NB4 (cell line): Measurements from ENCODE around the gene SDR42E1.

ENCODE experiments used
- DNase-seq: peaks from one replicate; pipeline ENCODE4 v3.0.0; 2010; ENCODE audit warnings: low read depth
- H3K4me3 ChIP-seq: one replicate; pipeline ENCODE4 v1.5.1; 2011; ENCODE audit warnings: mild to moderate bottlenecking, low read depth, low read length, moderate library complexity
- MYC ChIP-seq: IDR thresholded peaks from 2 replicates; pipeline ENCODE4 v1.6.1; 2011; ENCODE audit warnings: low read depth, low read length
- POLR2A ChIP-seq: IDR thresholded peaks from 2 replicates; pipeline ENCODE4 v1.6.1; 2011; ENCODE audit warnings: mild to moderate bottlenecking; ENCODE audit not compliant: insufficient read length; ENCODE audit errors: extremely low read depth
- TF ChIP-seq, protein P1 (sequence below): IDR thresholded peaks from one replicate; pipeline ENCODE4 v1.5.1; 2012; ENCODE audit warnings: low read depth, low read length
- TF ChIP-seq, protein P2 (sequence below): IDR thresholded peaks from 2 replicates; pipeline ENCODE4 v1.6.1; 2011; ENCODE audit warnings: low read depth, low read length

Gene SDR42E1

DNA sequence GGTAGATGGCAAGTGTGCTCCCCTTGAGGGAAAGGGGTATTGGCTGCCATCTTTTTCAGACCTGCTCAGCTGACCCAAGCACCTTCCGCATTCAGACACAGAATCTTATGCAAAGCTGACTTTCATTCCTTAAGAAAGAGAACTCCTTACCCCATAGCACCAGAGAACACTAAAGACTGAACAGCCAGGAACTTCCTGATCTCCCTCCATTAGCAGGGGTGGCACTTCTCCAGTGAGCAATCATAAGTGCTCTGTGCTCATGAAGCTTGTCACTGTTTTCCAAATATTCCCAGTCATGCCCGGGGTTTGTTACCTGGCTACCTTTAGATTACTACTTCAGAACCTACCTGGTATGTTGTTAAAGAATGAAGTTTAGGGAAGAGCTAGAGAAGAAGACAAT is 35.7 kb upstream of the SDR42E1 start:
- TF ChIP-seq MYC = no peak
- TF ChIP-seq, protein P1, sequence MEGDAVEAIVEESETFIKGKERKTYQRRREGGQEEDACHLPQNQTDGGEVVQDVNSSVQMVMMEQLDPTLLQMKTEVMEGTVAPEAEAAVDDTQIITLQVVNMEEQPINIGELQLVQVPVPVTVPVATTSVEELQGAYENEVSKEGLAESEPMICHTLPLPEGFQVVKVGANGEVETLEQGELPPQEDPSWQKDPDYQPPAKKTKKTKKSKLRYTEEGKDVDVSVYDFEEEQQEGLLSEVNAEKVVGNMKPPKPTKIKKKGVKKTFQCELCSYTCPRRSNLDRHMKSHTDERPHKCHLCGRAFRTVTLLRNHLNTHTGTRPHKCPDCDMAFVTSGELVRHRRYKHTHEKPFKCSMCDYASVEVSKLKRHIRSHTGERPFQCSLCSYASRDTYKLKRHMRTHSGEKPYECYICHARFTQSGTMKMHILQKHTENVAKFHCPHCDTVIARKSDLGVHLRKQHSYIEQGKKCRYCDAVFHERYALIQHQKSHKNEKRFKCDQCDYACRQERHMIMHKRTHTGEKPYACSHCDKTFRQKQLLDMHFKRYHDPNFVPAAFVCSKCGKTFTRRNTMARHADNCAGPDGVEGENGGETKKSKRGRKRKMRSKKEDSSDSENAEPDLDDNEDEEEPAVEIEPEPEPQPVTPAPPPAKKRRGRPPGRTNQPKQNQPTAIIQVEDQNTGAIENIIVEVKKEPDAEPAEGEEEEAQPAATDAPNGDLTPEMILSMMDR = no peak
- H3K4me3 ChIP-seq = no peak overlapping the region
- DNase-seq = no peak

DNA sequence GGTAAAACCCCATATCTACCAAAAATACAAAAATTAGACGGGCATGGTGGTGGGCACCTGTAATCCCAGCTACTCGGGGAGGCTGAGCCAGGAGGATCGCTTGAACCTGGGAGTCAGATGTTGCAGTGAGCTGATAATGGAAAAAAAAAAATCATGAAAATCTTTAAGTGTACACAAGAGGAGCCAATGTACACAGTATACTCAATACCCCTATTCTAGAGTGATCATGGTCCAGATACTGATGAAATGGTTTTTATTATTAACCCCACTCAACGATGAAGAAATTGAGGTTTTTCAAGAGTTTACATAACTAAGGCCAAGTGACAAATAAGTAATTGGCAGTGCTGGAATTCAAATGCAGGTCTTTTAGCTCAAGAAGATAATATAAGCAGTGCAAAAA is 35.3 kb upstream of the SDR42E1 start:
- TF ChIP-seq, protein P2, sequence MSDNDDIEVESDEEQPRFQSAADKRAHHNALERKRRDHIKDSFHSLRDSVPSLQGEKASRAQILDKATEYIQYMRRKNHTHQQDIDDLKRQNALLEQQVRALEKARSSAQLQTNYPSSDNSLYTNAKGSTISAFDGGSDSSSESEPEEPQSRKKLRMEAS = no peak
- TF ChIP-seq POLR2A = no peak
- TF ChIP-seq, protein P1 = no peak
- TF ChIP-seq MYC = no peak
- no peak for DNase-seq

DNA sequence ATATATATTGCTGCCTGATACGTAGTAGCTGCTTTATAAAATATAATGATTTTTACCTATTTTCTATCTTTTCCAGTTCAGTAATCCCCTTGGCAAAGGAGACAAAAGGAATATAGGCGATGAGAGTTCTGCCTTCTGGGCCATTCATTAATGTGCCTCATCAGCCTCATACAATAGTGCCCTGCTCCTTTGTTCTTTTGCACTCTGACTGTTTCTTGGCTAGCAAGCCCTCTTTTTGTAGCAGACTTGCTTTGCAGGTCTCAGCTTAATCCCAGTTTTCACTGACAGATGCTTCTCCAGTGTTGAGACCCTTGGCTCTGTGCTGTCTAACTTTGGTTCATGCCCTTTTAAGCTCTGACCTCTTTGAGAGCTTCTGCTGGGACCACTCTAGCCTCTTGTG is 34.2 kb upstream of the SDR42E1 start:
- no peak for TF ChIP-seq MYC
- no peak for TF ChIP-seq POLR2A
- TF ChIP-seq, protein P2 = no peak
- TF ChIP-seq, protein P1 = no peak
- H3K4me3 ChIP-seq = no peak overlapping the region
- DNase-seq = no peak

More for the DNA sequence above, 35.3 kb upstream of the SDR42E1 start:
- H3K4me3 ChIP-seq = no peak overlapping the region

DNA sequence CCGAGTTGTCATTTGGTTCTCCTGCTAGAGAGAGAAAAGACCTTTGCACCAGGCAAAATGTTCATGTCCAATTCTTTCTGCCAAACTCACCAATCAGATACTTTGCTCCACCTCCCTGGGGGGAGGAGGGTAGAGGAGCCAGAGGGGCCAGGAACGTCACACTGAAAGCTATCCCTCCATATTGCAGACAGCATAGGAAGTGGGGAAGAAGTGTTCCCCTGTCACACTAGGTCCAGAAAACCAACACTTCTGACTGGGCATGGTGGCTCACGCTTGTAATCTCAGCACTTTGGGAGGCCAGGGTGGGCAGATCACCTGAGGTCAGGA is 33.3 kb upstream of the SDR42E1 start:
- TF ChIP-seq POLR2A = no peak
- TF ChIP-seq, protein P1 = no peak
- TF ChIP-seq, protein P2 = no peak
- TF ChIP-seq MYC = no peak
- no peak overlapping the region for H3K4me3 ChIP-seq
- no peak for DNase-seq

DNA sequence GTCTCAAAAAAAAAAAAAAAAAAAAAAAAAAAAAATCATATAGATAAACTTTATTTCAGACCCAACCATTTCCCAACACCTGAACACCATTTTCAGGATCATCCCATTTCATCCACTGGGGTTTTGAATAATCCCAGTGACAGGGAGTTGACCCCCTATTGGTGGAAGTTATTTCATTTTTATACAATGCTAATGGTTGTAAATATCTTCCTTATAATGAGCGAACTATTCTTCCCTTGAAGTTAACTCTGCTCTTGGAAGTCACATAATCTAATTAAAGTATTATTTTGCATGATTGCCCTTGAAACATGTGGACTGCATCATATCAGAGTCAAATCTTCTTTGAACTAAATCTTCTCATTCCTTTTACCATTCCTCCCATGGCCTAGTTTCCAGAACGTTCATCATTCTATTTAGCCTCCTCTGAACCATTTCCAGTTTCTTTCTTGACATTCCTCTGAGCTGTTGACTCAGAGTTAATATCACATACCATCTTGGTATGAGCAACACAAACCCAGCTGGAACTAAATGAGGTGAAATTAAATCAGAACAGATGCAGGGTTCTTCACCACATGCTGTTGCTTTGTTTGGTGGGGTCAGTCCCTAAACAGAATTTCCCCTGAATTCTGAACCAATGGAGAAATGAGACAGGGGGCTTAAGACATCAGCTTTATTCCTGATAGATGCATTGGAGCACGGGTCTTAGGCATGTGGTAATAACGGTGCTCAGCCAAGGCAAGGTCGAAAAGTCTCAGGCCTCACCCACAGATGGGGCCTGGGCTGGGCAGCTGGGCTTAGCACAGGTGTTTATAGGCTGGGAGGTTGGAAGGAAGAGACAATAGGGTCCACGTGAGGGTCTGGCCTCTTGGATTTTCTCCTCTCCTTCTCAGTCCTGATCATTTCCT is 32.7 kb upstream of the SDR42E1 start:
- TF ChIP-seq, protein P2 = no peak
- no peak for TF ChIP-seq MYC
- DNase-seq = no peak

DNA sequence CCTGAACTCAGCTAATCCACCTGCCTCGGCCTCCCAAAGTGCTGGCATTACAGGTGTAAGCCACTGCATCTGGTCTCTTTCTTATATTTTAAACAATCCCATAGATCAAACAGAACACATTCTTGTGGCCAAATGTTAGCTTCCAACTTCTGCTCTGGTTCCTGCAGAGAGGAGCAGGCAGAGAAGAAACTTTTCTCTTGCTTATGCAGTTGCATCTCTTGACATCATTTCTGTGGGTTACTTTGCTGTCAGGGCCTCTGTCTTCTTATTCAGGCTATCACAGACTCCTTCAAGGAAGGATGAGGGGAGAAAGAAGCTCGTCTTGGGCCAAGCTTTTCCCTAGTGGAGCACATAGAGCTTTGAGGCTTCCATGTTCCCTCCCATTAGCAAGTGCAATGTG is 31.6 kb upstream of the SDR42E1 start:
- TF ChIP-seq, protein P2 = no peak
- TF ChIP-seq MYC = no peak
- TF ChIP-seq, protein P1 = no peak
- no peak for TF ChIP-seq POLR2A
- DNase-seq = no peak
- H3K4me3 ChIP-seq = no peak overlapping the region

More for the DNA sequence above, 32.7 kb upstream of the SDR42E1 start:
- H3K4me3 ChIP-seq = no peak overlapping the region
